NCI-H510A (cell line): Measurements from ENCODE around the gene DLK1.

Source experiments
- DNase-seq: peaks from one replicate; lab custom pipeline; 2025; lab: John Stamatoyannopoulos, UW

DLK1 gene

DNA sequence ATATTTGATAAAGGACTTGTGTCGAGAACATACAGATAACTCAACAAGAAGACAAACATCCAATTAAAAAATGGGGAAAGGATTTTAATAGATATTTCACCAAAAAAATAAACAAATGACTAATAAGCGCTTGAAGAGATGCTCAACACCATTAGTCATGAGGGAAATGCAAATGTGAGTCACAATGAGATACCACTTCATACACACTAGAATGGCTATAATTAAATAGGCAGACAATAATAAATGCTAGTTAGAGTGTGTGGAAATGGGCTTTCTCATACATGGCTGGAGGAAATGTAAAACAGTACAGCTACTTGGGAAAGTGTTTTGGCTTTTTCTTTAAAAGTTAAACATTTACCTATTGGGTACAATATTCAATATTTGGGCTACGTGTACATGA is 34.8 kb downstream of the DLK1 start:
- DNase-seq = no peak

GRCh38 chr14:100762089-100762515 is 35.4 kb downstream of the DLK1 start:
- no peak for DNase-seq

GRCh38 chr14:100762901-100763300 is 36.2 kb downstream of the DLK1 start:
- no peak for DNase-seq

DNA sequence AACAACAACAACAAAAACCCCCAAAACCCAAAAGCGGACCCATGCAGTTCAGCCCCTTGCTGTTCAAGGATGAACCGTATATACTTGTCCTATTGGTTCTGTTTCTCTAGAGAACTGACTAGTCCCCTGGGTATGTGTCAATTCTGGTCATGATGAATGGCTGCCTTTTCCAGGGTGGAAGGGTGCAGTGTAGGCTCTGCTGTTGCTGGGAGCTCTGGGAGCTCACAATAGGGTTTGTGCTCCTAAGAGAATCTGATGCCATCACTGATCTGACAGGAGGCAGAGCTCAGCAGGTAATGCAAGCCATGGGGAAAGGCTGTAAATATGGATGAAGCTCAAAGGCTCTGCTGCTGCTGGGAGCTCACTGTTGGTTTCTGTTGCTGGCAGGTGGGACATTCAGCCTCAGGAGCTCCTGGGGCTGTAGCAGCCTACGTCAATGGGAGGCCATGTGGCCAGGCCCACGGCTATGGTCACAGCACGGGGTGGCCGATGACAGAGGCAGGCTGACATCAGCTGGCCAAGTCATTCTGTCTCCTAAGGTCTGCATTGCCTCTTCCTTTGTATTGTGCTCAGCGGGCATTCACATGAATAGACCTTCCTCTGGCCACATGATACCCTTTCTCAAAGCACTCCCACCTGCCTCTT is 37.9 kb downstream of the DLK1 start:
- no peak for DNase-seq

GRCh38 chr14:100765296-100765695 is 38.6 kb downstream of the DLK1 start:
- no peak for DNase-seq

DNA sequence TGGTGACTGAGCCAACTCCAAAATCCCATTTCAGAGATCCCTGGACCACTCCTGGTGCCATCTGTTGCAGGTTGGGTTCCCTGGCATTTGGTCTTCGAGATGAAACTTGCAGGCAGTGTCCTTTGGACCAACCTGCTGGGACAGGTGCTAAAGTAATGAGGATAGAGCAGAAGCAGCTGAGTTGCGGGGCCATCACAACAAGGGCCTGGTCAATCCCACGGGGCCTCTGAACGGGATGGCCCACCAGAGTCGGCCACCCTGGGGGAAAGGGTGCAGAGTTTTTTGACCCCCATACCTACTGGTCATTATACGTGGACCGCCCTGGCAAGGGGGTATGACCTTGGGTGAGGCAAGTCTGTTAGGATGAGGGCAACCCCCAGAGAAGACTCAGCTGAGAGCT is 39.3 kb downstream of the DLK1 start:
- no peak for DNase-seq

DNA sequence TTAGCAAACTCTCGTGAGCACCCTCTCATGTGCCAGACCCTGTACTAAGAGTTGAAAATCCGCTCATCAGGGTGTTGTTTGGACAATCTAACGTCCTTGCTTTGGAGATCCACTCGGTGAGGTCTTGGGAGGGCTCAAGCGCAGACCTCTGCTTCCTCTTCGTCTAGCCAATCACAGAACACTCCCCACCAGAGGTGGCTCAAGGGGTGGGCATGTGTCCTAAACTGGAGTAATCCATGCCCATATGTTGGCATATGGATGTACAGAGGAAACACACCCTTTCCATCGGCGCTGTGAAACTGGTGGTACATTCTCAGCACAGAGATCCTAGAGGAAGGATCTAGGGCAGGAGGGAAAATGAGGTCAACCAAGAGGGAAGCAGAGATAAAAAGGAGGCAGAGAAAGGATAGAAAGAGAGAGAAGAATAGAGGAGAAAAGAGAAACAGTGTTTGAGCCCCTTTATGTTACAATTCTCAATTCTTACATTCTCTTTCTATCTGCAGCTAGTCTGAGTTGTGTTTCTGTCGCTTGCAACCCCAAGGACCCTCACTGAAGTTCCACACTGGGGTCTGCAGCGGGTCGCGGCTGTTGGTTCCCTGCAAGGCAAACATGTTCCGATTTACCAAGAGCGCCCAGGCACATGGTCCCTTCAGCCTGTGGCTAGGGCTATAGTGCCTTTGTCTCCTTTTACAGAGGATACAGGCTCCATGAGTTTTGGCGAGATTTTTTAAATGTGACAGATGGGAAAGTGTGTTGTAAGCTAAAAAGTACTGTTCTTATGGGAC is 40.5 kb downstream of the DLK1 start:
- no peak for DNase-seq

DNA sequence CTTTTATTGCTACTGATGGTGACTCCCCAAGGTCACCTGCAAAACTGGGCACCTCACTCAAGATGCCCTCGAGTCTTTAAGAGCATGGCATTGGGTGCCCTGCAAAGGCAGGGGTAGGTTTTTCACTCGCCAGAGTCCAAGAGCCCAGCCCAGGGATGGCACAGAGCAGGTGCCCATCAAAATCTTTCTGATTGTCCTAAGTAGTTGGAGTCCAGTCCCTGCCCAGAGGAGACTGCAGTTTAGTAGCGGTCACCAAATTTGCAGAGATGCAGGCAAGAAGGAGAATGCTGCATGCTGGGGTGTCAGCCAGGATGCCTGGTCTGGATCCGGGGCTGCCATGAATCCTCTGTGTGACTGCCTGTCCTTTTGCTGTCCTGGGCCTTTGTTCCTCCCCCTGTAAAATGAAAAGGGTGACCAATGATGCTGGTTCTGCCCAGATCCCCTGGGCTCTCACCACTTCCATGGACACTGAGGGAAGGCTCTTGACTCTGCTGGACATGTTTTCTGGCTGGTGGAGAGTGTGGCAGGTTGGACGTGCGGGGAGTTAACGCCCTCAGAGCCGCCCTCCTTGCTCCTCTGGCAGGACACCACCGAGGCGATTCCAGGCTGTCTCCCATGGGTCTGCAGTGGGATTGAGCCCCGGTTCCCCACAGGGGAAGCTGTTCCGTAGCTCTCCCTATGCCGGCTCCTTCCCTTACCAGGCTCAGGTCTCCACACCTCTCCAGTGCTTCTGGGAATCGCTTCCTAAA is 41.3 kb downstream of the DLK1 start:
- no peak for DNase-seq

DNA sequence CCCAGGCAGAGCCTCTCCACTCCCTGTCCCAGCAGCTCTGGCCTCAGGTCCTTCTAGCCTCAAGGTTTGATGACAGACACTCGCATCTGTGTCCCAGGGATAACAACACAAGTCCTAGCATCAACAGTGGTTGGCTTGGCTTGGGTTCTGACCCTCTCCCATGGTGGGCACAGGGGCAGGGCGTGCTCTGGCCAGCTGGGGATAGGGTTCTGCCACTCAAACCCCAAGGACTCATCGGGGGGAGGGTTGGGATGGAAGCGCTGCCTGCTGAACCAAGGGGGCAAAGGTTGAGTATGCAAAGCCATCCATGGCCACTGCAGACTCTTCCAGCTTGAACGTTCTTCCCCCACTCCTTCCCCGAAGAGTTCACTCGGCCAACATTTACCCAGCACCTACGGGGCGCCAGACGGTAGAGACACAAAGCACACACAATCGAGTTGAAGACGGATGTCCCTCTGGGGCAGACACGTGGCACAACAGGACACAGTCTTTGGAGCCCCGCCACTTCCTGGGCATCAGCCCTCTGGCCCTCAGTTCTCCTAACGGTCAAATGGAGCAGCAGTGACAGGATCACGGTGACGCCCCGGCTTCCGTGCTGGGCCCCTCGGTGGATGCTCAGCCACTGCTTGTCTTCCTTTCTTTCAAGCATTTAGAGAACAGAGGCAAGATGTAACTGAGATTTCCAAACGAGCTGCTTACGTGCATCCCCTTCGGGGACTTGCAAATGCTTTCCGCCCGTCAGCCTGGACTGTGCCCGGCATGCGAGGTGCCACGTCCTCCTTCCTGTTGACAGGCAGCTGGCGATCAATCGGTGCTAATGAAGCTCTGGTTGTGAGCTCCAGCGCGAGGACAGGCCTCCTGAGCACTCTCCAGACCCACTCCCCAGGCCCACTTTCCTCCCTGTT is 42.6 kb downstream of the DLK1 start:
- no peak for DNase-seq

DNA sequence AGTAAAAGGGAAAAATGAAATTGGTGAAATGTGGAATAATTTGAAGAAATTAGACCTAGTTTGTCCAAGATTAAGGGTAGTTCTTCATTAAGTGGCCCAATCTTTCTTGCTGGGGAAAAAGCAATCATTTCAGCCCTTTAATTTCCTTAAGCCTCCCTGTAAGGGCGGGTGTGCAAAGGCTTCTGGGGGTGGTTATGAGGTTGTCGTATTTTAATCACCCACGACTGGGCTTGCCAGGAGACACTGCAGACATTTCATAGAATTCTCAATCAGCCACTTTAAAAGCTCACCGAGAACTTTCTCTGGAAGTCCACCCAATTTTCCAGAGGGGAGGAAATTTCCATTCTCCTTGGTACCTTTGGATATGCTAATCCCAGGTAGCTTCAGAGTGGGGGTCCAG is 43.4 kb downstream of the DLK1 start:
- no peak for DNase-seq

DNA sequence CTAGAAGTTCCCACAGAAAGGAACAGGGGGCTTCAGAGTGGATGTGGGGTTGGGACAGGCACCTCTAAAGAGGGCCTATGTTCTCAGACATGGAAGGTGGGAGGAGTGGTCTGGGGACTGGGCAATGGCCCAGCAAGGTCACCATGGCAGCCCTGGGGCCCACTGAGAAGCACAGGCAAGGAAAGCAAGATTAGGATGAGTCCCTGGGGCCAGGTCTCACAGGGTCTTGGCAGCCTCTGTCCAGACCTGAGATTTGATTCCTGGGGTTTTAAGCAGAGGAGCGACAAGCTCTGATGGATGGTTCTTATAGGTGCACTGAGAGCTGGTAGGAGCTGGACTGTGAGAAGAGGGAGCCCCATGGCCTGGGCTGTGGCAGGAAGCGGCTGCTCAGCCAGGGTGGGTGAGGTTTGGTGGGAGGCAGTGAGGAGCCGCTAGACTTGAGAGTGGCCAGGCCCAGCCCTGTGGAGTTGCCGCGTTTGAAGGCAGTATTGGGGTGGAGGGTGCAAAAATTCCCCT is 44.0 kb downstream of the DLK1 start:
- no peak for DNase-seq

GRCh38 chr14:100771121-100771800 is 44.6 kb downstream of the DLK1 start:
- peak; percentile 14 for DNase-seq

- no peak for DNase-seq
Measured at GRCh38 chr14:100772607-100773165, 46.0 kb downstream of the DLK1 start.

GRCh38 chr14:100773331-100774163 is 46.9 kb downstream of the DLK1 start:
- no peak for DNase-seq

DNA sequence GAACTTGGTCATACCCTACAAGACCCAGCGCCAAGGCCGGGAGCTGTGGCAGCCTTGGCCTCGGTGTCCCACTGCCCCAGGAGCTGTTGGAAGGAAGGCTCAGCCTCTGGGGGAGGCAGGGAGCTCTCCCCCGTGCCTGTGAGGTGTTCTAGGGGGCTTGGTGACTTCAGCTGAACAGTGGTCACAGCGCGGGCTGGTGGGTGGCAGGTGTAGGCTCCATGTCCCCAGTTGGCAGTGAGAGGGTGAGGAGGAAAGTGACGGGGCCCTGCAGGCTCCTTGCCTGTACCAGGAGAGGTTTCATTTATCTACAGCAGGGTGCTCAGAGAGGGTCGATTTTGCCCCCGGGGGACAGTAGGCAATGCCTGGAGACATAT is 47.5 kb downstream of the DLK1 start:
- DNase-seq = no peak

DNA sequence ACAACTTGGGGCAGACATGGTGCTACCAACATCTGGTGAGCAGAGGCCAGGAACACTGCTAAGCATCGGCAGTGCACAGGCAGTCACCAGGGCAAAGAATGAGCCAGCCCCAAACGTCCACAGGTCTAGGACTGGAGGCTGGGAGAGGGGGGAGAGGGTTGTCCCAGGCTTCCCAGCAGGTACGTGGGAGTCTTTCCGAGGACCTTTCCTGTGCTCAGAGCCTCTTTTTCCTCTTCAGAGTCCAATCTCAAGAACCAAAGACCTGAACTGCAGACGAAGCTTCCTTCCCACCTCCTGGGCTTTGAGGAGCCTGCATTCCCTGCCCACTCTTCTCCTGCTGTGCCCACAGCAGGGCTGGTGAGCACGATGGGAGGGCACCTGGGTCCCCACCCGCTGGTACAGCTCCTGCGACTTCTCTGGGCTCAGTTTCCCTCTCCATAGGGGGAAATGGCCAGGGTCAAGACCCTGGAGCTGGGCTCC is 48.7 kb downstream of the DLK1 start:
- DNase-seq = no peak

DNA sequence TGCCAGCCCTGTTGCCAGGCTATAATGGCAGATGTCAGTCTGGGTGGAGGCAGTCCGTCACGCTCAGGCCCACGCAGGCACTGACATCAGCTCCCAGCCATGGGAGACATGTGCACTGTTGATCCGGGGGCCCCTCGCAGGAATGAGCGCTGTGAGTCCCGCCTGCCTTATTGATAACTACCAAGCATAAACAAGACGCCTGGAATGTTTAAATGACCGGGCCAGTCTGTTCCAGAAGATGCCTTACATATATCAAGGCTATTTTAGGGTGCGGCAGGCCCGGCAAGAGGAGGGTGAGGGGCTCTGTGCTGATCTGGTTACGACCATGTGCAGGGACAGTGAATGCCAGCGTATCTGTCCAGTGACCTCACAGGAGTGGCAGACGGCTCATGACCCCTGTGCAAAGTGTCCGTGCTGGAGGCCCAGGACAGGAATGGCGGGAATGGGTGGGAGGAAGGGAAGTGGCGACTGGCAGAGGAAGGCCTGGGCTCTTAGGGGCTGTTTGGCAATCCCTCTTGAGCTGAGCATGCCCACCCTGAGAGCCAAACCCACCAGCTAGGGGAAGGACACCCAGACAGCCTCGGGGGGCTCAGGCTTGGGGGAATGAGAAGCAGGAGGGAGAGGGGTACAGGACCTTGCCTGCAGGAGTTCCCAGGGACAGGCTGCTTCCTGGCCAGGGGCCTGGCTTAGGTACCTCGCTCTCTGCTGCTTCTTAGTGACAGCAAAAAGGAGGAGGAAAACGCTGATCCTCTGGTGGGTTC is 49.3 kb downstream of the DLK1 start:
- DNase-seq = no peak

- no peak for DNase-seq
Measured at GRCh38 chr14:100776681-100777365, 50.1 kb downstream of the DLK1 start.
